ENCODE data around the gene NLRX1.

DNA sequence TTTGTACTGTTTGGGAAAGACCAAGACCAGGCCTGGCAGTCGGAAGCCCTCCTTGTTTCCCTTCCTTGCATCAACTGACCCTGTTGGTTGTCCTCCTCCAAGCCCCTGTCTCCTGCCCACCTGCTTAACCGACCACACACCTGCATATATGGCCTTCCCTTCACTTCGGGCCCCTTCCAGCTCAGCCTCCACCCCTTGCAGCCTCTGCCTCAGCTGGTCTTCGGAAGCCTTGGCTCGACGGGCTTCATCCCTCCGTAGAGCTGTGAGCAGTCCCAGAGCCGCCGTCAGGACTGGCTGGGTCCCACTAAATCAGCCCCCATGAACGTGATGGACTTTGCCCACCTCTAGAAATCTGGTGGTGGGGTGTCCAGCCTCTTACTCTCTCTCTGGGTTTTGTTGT is 25.1 kb downstream of the NLRX1 start:
- TF ChIP-seq CTCF (IDR thresholded peaks at IDR 0.05; ENCODE audit: extremely low read depth in 1 of 2, insufficient read depth in 1 of 2, low read depth in 1 of 2, low read length in 2 of 2), result no peak
- TF ChIP-seq, protein P1, sequence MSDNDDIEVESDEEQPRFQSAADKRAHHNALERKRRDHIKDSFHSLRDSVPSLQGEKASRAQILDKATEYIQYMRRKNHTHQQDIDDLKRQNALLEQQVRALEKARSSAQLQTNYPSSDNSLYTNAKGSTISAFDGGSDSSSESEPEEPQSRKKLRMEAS (IDR thresholded peaks at IDR 0.05; ENCODE audit: insufficient read depth, insufficient read length), result no peak
